ENCODE results near the gene SMARCB1.

The SMARCB1 gene

GRCh38 chr22:23763579-23763945 is 23.2 kb upstream of the SMARCB1 start:
- DNase-seq, result peak; percentile 30

- DNase-seq, result no peak
These were observed 22.8 kb upstream of the SMARCB1 start for GRCh38 chr22:23763954-23764353.

- DNase-seq, result no peak
These were observed 21.6 kb upstream of the SMARCB1 start for GRCh38 chr22:23764899-23765881.

GRCh38 chr22:23767303-23767672 is 19.5 kb upstream of the SMARCB1 start:
- DNase-seq, result no peak

- peak; percentile 63 for DNase-seq
These were observed 18.9 kb upstream of the SMARCB1 start, which contains the start of gene CHCHD10 for GRCh38 chr22:23767673-23768548. Gene CHCHD10, minus strand, starts transcription at chr22:23767972. Its CDS starts 98 bp downstream, at chr22:23767874.

GRCh38 chr22:23769321-23769965 is 17.3 kb upstream of the SMARCB1 start:
- no peak for DNase-seq

GRCh38 chr22:23772315-23772648 is 14.5 kb upstream of the SMARCB1 start:
- no peak for DNase-seq

GRCh38 chr22:23772649-23773473 is 13.9 kb upstream of the SMARCB1 start, which contains the start of gene MMP11:
Gene MMP11, plus strand, starts transcription at chr22:23772849. Its CDS starts 22 bp downstream, at chr22:23772871.
- no peak for DNase-seq

GRCh38 chr22:23773483-23774113 is 13.2 kb upstream of the SMARCB1 start:
- DNase-seq, result no peak

GRCh38 chr22:23774114-23774921 is 12.4 kb upstream of the SMARCB1 start:
- DNase-seq, result no peak

GRCh38 chr22:23774922-23775436 is 11.8 kb upstream of the SMARCB1 start:
- DNase-seq, result no peak

- no peak for DNase-seq
These were observed 10.9 kb upstream of the SMARCB1 start for GRCh38 chr22:23775779-23776375.

- DNase-seq, result no peak
These were observed 8.8 kb upstream of the SMARCB1 start for GRCh38 chr22:23777776-23778576.

GRCh38 chr22:23778577-23778900 is 8.2 kb upstream of the SMARCB1 start:
- DNase-seq, result no peak

- no peak for DNase-seq
These were observed 7.7 kb upstream of the SMARCB1 start for GRCh38 chr22:23779083-23779482.

GRCh38 chr22:23779731-23780130 is 7.0 kb upstream of the SMARCB1 start:
- DNase-seq, result no peak

GRCh38 chr22:23780146-23780748 is 6.5 kb upstream of the SMARCB1 start:
- DNase-seq, result no peak

GRCh38 chr22:23781065-23781464 is 5.7 kb upstream of the SMARCB1 start:
- DNase-seq, result no peak

Data from CD4-positive, alpha-beta T cell treated with Interleukin-4 for 4 hours (primary cell).